K562 (cell line): ENCODE results near the gene ITGA11. TPM values are rescaled to one million over a fixed set of nuclear protein-coding genes. Genes with fewer than 3 reads are reported as not detected.

ENCODE experiments used
- ATAC-seq: fragments of 200-7000 bp; cut with Tn5 transposase; 3 replicates; pipeline ENCODE4 v1.9.1; 2020; ENCODE audit warnings: moderate library complexity
- BruUV-seq: library from RNA; stranded (reverse); fragments of 400-500 nt; replicated peaks from 2 replicates; lab custom pipeline; 2021; lab: Mats Ljungman, UMichigan
- CTCF ChIA-PET: fragments of 300-600 bp; formaldehyde crosslinking; extraction: SDS; loops from one replicate; lab custom pipeline; 2021; ENCODE audit warnings: low intra/inter-chr PET ratio; lab: Yijun Ruan, JAX
- POLR2A ChIA-PET: fragments of 300-600, 350-650 bp; sonication (Branson Sonifier 250); formaldehyde crosslinking; extraction: SDS; loops from one replicate; lab custom pipeline; 2021; ENCODE audit warnings: antibody characterized with exemption, inconsistent platforms; lab: Yijun Ruan, JAX
- DNase-seq, 4 experiments: peaks; one replicate each; pipeline versions ENCODE4 v3.0.0 to v3.0.0-alpha.2; 2011 to 2018; ENCODE audit warnings: low spot score in 3 of 4, mixed read lengths in 3 of 4; ENCODE audit errors: extremely low read depth in 1 of 4
- FAIRE-seq: peaks from 2 replicates; lab custom pipeline; 2011; peaks lifted over from hg19 to GRCh38; lab: Jason Lieb, UNC
- H2AFZ ChIP-seq: 2 replicates; pipeline ENCODE4 v1.6.0; 2011; ENCODE audit warnings: low read depth, low read length, control low read depth, inconsistent platforms
- H3K27ac ChIP-seq: fragments of 200-600 bp; 3 replicates; pipeline ENCODE4 v1.8.0; 2011; ENCODE audit warnings: low read depth, mild to moderate bottlenecking, control low read depth, inconsistent platforms, low read length, moderate library complexity, mixed read lengths; ENCODE audit errors: extremely low read depth
- H3K27me3 ChIP-seq, 2 experiments: fragments of 300-600 bp in 1 of 2; 2 replicates in 1 of 2; 3 replicates in 1 of 2; pipeline versions ENCODE4 v1.6.0 to v1.8.0; 2011; ENCODE audit warnings: inconsistent platforms in 2 of 2, low read length in 2 of 2, mild to moderate bottlenecking in 1 of 2, mixed read lengths in 1 of 2, moderate library complexity in 1 of 2; ENCODE audit not compliant: control insufficient read depth in 2 of 2, insufficient read depth in 2 of 2
- H3K36me3 ChIP-seq: fragments of 300-600 bp; 3 replicates; pipeline ENCODE4 v1.8.0; 2011; ENCODE audit warnings: mild to moderate bottlenecking, low read length, inconsistent platforms; ENCODE audit not compliant: control insufficient read depth, insufficient read depth
- H3K4me1 ChIP-seq, 2 experiments: fragments of 200-600 bp in 1 of 2; replicated peaks in 1 of 2; 2 replicates in 1 of 2; 3 replicates in 1 of 2; pipeline versions ENCODE4 v1.5.1 to v1.8.0; 2011; ENCODE audit warnings: inconsistent platforms in 2 of 2, low read length in 2 of 2, mild to moderate bottlenecking in 1 of 2, mixed read lengths in 1 of 2, moderate library complexity in 1 of 2; ENCODE audit not compliant: control insufficient read depth in 2 of 2, insufficient read depth in 2 of 2
- H3K4me2 ChIP-seq: 2 replicates; pipeline ENCODE4 v1.6.1; 2011; ENCODE audit warnings: low read length, control low read depth, inconsistent platforms, mixed read lengths; ENCODE audit not compliant: insufficient read depth
- H3K4me3 ChIP-seq: fragments of 200-600 bp; sonication (generic), shearing (Covaris generic); 2 replicates; pipeline ENCODE4 v1.5.1; 2016; ENCODE audit warnings: control low read depth, inconsistent platforms
- H3K79me2 ChIP-seq: fragments of 200-600 bp; 3 replicates; pipeline ENCODE4 v1.8.0; 2011; ENCODE audit warnings: low read length, inconsistent platforms; ENCODE audit not compliant: control insufficient read depth, insufficient read depth
- H3K9ac ChIP-seq, 2 experiments: 2 replicates each; pipeline versions ENCODE4 v1.6.0 to v1.6.1; 2011; ENCODE audit warnings: low read depth in 2 of 2, low read length in 2 of 2, control low read depth in 1 of 2, inconsistent platforms in 1 of 2, mild to moderate bottlenecking in 1 of 2, mixed read lengths in 1 of 2; ENCODE audit not compliant: insufficient read depth in 1 of 2
- H3K9me1 ChIP-seq: one replicate; pipeline ENCODE4 v1.6.0; 2011; ENCODE audit warnings: inconsistent platforms, mild to moderate bottlenecking, low read length, moderate library complexity; ENCODE audit not compliant: control insufficient read depth, insufficient read depth
- H3K9me3 ChIP-seq: replicated peaks from 2 replicates; pipeline ENCODE4 v1.5.1; 2011; ENCODE audit warnings: low read depth, low read length, inconsistent platforms; ENCODE audit not compliant: control insufficient read depth, insufficient read depth
- H4K20me1 ChIP-seq: replicated peaks from 2 replicates; pipeline ENCODE4 v1.6.1; 2011; ENCODE audit warnings: low read length, inconsistent platforms, mixed read lengths; ENCODE audit not compliant: control insufficient read depth, insufficient read depth
- BMI1 ChIP-seq: fragments of 150-350 bp; IDR thresholded peaks from 2 replicates; pipeline ENCODE4 v1.6.1; 2014; ENCODE audit warnings: low read length
- CREM ChIP-seq: IDR thresholded peaks from 2 replicates; pipeline ENCODE4 v1.6.1; 2014; ENCODE audit warnings: antibody characterized with exemption, low read depth
- ETV6 ChIP-seq, 3 experiments: fragments of 150-350 bp in 1 of 3; sonication (generic) in 1 of 3; formaldehyde crosslinking in 1 of 3; IDR thresholded peaks; 2 replicates each; pipeline versions ENCODE4 v1.6.1 to v1.8.0; 2014 to 2022; ENCODE audit warnings: borderline replicate concordance in 2 of 3, low read depth in 2 of 3, antibody characterized with exemption in 1 of 3, low read length in 1 of 3, mild to moderate bottlenecking in 1 of 3, missing genetic modification reagents in 1 of 3
- RFX1 ChIP-seq: fragments of 450-650 bp; IDR thresholded peaks from 2 replicates; pipeline ENCODE4 v1.6.1; 2016; ENCODE audit warnings: mild to moderate bottlenecking, moderate library complexity
- TCF7L2 ChIP-seq: fragments of 150-350 bp; IDR thresholded peaks from 2 replicates; pipeline ENCODE4 v1.6.1; 2016; ENCODE audit warnings: low read depth, mild to moderate bottlenecking, low read length, moderate library complexity
- WGBS: fragments of 100-300 bp; shearing (Covaris generic); methylation state at CpG from one replicate; pipeline ENCODE4 v1.1.6; 2016; ENCODE audit warnings: low coverage, mixed read lengths; ENCODE audit not compliant: insufficient coverage; ENCODE audit errors: missing lambda C conversion rate; 5-methylcytosine and 5-hydroxymethylcytosine counted together
- in situ Hi-C: fragments of 300-500 bp; cut with MboI; formaldehyde crosslinking; loops from 4 replicates; pipeline ENCODE4 v1.15.0; 2018; ENCODE audit warnings: inconsistent platforms, mixed read lengths
- intact Hi-C: fragments of 100-400 bp; cut with micrococcal nuclease; formaldehyde crosslinking; loops from 2 replicates; pipeline ENCODE4 v1.14.2; 2022
- polyA plus RNA-seq, 8 experiments: library from polyadenylated mRNA; depleted of rRNA in 4 of 8; stranded (reverse) in 5 of 8; unstranded in 3 of 8; fragments of >200 nt; fragmentation: Nextera tagmentation in 2 of 8; fragmentation: Illumina TruSeq in 1 of 8; extraction: Ambion mirVana in 2 of 8; extraction: Trizol in 1 of 8; gene quantifications; 2 replicates each; pipeline versions ENCODE4 v1.2.1 to v1.2.3, GENCODE V29; 2011 to 2014; ENCODE audit warnings: inconsistent platforms in 1 of 8, missing spikeins in 1 of 8
- total RNA-seq, 7 experiments: library from RNA; depleted of rRNA in 6 of 7; stranded (reverse); fragments of >200 nt in 6 of 7; fragmentation: Illumina TruSeq in 2 of 7; extraction: Trizol in 2 of 7; gene quantifications; 2 replicates each; pipeline versions ENCODE4 v1.2.1 to v1.2.3, GENCODE V29; 2011 to 2021; ENCODE audit warnings: low replicate concordance in 1 of 7
- TF ChIP-seq, protein P1 (sequence below), 2 experiments: IDR thresholded peaks in 1 of 2; conservative IDR thresholded peaks in 1 of 2; 2 replicates each; pipeline ENCODE4 v1.6.1; 2016; ENCODE audit warnings: low read depth in 2 of 2, mild to moderate bottlenecking in 1 of 2, missing compliant biosample characterization in 1 of 2, missing genetic modification characterization in 1 of 2, moderate library complexity in 1 of 2

The ITGA11 gene
- total and polyA plus RNA-seq, 9 of the 15 experiments (the other 6 are each of a cell fraction or from before 2014, with no cell fraction given): 0.01 TPM; not detected in 8

GRCh38 chr15:68471541-68471940 is 39.6 kb upstream of the ITGA11 start:
- H3K4me1 ChIP-seq: no peaks in the 10 kb centered on the region
- no peak overlapping the region for H3K4me3 ChIP-seq
- TF ChIP-seq ETV6 (IDR thresholded peaks at IDR 0.05; ENCODE audit: borderline replicate concordance in 1 of 2, low read depth in 2 of 2, low read length in 1 of 2) (no peak), ETV6 (CRISPR knock-in tag; IDR thresholded peaks at IDR 0.05; ENCODE audit: borderline replicate concordance) (no peak), TCF7L2 (no peak), BMI1 (no peak), CREM (no peak), RFX1 (no peak)
- TF ChIP-seq, protein P1, sequence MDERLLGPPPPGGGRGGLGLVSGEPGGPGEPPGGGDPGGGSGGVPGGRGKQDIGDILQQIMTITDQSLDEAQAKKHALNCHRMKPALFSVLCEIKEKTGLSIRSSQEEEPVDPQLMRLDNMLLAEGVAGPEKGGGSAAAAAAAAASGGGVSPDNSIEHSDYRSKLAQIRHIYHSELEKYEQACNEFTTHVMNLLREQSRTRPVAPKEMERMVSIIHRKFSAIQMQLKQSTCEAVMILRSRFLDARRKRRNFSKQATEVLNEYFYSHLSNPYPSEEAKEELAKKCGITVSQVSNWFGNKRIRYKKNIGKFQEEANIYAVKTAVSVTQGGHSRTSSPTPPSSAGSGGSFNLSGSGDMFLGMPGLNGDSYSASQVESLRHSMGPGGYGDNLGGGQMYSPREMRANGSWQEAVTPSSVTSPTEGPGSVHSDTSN (CRISPR knock-in tag; IDR thresholded peaks at IDR 0.05; ENCODE audit: low read depth): no peak
- TF ChIP-seq, protein P1 (tag; conservative IDR thresholded peaks at IDR 0.05; ENCODE audit: low read depth): 0 out of 2 replicates have a peak, but pooled peaks have one; percentile 11
- no peak overlapping the region for H3K9ac ChIP-seq
- DNase-seq (no peak), ATAC-seq (no peak), FAIRE-seq (no peak)
- CTCF ChIA-PET: no interaction called here
- no peak overlapping the region for H2AFZ ChIP-seq
- no peak overlapping the region for H3K27ac ChIP-seq
- intact Hi-C loops (no loop called here), in situ Hi-C loops (no loop called here)
- POLR2A ChIA-PET: no interaction called here
- 3% methylated on average over 5 of the region's 5 CpGs for WGBS
- H3K4me2 ChIP-seq: no peak overlapping the region
- H3K9me3 ChIP-seq: no peaks in the 10 kb centered on the region
- no TSS peak for BruUV-seq
- H3K9me1 ChIP-seq: no peaks in the 10 kb centered on the region
- H3K79me2 ChIP-seq: no peaks in the 10 kb centered on the region
- no peaks in the 10 kb centered on the region for H3K36me3 ChIP-seq
- no peaks in the 10 kb centered on the region for H4K20me1 ChIP-seq
- H3K27me3 ChIP-seq: peaks cover 6 to 22% of the 10 kb centered on the region in 2 experiments; a peak in 4 of 5 replicates
